Measurements from ENCODE around the gene HDAC10.

DNA sequence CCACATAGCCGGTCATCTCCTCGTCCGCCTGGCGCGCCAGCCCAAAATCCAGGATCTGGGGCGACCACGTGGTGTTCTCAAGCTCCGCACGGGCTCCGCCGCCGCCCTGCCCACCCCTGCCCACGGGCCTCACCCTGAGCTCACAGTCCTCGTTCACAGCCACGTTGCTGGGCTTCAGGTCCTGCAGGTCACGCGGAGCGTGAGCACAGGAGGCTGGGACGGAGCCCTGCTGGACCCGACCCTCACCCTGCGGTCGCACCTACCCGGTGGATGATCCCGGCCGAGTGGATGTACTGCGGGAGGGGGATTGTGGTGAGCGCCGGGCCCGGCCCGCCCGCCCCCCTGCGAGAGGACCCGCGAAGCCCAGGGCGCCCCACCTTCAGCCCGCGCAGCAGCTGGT lies 15.9 kb upstream of the HDAC10 start:
- TF ChIP-seq POLR2AphosphoS5 (IDR thresholded peaks at IDR 0.05; ENCODE audit: borderline replicate concordance, low read depth, low read length) (no peak), EZH2 (IDR thresholded peaks at IDR 0.05) (no peak)
